GM21529 (cell line): Measurements from ENCODE around the gene CCDC71L.

Experiments used
- ATAC-seq: cut with Tn5 transposase; IDR thresholded peaks from one replicate; pipeline ENCODE4 v1.9.1; 2021; ENCODE audit not compliant: unreplicated experiment

The CCDC71L gene

GRCh38 chr7:106626376-106627164 is 34.4 kb downstream of the CCDC71L start:
- no peak for ATAC-seq

- no peak for ATAC-seq
Measured at GRCh38 chr7:106625678-106626301, 35.2 kb downstream of the CCDC71L start.

GRCh38 chr7:106623853-106624252 is 37.1 kb downstream of the CCDC71L start:
- ATAC-seq: no peak

- no peak for ATAC-seq
Measured at GRCh38 chr7:106623315-106623660, 37.7 kb downstream of the CCDC71L start.

- ATAC-seq: no peak
Measured at GRCh38 chr7:106622654-106623314, 38.2 kb downstream of the CCDC71L start.

DNA sequence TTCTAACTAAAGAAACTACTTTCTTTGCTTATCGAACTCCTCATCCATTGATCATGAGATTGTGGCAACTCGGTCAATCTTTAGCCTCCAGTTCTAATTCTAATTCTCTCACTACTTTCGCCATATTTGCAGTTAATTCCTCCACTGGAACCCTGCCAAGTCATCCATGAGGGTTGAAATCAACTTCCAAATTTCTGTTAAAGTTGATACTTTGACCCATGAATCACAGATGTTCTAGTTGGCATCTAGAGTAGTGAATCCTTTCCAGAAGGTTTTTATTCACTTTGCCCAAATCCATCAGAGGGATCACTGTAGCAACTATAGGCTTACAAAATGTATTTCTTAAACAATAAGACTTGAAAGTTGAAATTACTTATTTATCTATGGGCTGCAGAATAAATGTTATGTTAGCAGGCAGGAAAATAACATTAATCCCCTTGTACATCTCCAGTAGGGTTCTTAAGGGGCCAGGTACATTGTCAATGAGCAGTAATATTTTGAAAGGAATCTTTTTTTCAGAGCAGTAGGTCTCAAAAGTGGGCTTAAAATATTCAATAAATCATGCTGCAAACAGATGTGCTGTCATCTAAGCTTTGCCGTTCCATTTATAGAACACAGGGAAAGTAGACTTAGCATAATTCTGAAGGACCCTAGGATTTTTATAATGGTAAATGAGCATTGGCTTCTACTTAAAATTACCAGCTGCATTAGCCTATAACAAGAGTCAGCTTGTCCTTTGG is 39.4 kb downstream of the CCDC71L start:
- no peak for ATAC-seq

- no peak for ATAC-seq
Measured at GRCh38 chr7:106620676-106621075, 40.3 kb downstream of the CCDC71L start.

DNA sequence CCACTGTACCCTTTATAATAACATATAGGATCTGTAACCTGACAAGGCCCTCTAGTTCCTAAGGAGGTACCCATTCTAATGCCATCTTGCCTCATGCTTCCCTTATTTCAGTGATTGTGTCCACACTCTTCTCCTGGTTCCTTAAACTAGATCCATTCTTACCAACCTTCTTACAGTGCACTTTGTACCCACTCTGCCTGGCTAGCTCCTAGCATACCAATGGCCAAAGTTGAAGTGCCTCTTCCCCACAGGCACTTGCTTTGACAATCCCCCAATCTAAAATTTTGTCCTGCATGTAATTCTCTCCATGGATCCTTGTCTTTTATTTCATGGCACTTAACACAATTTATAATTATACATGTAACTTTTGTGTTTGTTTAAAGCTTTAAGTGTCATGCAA is 40.9 kb downstream of the CCDC71L start:
- no peak for ATAC-seq

- no peak for ATAC-seq
Measured at GRCh38 chr7:106619213-106619612, 41.7 kb downstream of the CCDC71L start.

DNA sequence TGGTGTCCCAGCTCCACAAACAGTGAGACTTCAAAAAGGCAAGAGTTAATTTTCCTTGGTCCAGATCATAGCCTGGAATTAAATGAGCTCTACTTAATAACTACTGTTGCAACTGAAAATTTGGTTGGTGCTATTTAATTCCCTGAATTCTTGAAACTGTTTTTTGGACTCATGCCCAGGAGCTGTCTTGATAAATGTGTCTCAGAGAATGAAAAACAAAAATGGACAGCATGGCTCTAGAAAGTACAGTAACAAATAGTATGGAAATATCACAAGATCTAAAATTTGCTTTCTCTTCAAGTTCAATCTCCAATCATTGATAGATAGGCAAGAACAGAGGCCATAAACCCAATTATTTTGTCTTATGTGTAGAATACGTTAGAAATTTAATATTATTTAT is 42.5 kb downstream of the CCDC71L start:
- no peak for ATAC-seq

GRCh38 chr7:106617860-106618259 is 43.1 kb downstream of the CCDC71L start:
- no peak for ATAC-seq

DNA sequence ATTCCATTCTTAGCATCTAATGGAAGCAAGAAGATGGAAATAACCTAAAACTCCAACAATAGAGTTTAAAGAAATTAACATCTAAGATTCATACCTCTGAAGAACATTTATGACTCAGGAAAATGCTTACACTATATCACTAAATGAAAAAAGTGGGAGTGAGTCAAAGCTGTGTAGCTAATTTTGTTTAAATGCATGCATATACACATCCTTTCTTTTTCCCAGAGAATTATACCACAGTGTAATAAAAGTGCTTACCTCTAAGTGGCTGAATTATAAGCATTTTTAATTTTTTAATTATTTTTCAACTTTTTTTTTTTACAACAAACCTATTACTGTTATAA is 44.3 kb downstream of the CCDC71L start:
- ATAC-seq: no peak

- ATAC-seq: no peak
Measured at GRCh38 chr7:106615808-106616707, 44.9 kb downstream of the CCDC71L start.

DNA sequence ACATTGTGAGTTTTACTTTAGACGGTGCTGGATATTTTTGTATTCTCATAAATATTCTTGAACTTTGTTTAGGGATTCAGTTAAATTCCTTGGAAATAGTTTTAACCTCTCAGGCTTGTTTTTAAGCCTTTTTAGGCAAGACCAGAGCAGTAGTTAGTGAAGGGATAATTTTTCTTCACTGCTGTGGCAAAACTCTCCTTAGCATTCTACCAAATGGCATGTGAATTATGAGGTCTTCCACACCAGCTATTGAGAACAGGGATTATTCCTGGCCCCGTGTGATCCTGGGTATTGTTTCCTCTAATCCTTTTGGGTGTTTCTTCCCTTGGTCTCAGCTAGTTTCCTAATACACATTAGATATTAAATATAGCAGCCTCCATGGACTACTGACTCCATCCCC is 46.2 kb downstream of the CCDC71L start:
- ATAC-seq: no peak

- ATAC-seq: no peak
Measured at GRCh38 chr7:106613848-106614560, 47.0 kb downstream of the CCDC71L start.

GRCh38 chr7:106613279-106613678 is 47.7 kb downstream of the CCDC71L start:
- ATAC-seq: no peak

DNA sequence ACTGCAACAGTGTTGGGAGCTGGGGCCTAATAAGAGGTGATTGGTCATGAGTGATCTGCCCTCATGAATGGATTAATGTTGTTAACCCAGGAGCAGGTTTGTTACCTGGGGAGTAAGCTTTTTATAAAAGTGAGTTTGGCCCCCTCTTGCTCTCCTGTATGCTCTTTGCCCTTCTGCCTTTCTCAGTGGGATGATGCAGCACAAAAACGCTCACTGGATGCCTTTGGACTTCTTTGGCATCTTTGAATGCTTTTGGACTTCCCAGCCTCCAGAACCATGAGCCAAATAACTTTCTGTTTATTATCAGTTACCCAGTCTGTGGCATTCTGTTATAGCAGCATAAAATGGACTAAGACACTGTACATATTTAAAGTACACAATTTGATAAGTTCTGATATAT is 48.5 kb downstream of the CCDC71L start:
- ATAC-seq: no peak

GRCh38 chr7:106611911-106612310 is 49.0 kb downstream of the CCDC71L start:
- ATAC-seq: no peak

DNA sequence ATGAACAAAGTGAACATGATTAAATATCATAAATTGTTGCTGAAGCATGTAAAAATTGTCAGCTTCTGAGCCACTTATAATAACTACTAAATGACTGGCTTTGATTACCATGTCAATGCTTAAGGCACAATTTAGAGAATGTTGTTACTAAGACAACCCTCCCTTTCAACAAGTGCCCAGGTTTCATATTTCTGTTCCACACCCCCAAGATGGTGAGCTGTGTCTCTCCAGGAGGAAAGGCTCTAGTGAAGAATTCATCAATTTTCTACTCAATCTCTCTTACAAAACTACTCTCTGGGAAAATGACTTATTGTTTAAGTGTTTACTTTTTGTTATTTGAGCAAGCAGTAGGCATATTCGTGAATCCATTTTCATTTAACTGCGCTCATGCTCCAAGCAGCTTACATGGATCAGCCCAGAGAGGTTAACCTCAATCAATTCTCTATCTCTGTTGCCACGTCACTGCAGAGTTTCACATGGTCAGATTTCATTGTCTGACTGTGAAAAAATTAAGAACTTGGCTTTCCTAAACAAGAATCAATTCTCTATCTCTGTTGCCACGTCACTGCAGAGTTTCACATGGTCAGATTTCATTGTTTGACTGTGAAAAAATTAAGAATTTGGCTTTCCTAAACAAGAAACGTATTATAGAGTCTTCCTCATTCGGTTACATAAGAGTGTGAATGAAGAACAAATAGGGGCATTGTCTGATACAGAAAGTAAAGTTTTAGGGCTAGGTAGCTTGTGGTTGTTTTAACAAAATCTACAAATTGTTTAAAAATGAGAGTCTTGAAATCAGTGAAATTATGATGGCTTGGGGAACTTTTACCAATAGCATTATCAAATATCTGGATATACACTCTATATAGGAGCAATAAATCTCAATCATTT is 49.7 kb downstream of the CCDC71L start:
- ATAC-seq: no peak
